H4 (cell line): Measurements from ENCODE around the gene BABAM2. TPM values are rescaled to one million over a fixed set of nuclear protein-coding genes. Genes with fewer than 3 reads are reported as not detected.
A peak's percentile ranks its signal among the peaks of the same experiment; 100 is the strongest.
"Not testable (repeated sequence)": the region's sequence is repeated elsewhere in the genome, so short reads cannot be mapped to it uniquely, and the experiment has no call there.

Experiments
- DNase-seq: peaks from one replicate; pipeline ENCODE4 v3.0.0-alpha.2; 2015; ENCODE audit warnings: low spot score
- total RNA-seq: library from RNA; depleted of rRNA; stranded (reverse); fragments of >200 nt; shearing (Covaris generic); gene quantifications from 2 replicates; pipeline ENCODE4 v1.2.3, GENCODE V29; 2014

BABAM2 gene
- total RNA-seq, 1 experiment from 2014 or later: 20.7 TPM

GRCh38 chr2:28247734-28248133 lies 357.2 kb downstream of the BABAM2 start:
- no peak for DNase-seq

- no peak for DNase-seq
These were observed 358.0 kb downstream of the BABAM2 start for GRCh38 chr2:28248511-28248910.

DNA sequence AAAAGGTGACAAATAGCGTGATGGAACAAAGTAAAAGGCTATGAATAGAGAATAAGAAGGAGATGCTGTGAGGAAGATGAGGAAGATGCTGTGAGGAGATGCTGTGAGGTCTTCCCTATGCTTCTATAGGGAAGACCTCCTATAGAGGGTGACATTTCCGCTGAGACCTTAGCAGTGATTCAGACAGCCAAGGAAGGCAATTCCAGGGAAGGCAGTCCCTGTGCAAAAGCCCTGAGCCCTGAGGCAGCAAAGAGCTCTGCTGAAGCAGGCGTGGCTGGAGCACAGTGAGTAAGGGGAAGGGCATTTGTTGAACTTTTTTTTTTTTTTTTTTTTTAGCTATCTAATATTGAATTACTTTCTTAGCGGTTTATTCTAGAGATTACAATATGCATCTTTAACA lies 359.5 kb downstream of the BABAM2 start:
- peak; percentile 69 for DNase-seq

DNA sequence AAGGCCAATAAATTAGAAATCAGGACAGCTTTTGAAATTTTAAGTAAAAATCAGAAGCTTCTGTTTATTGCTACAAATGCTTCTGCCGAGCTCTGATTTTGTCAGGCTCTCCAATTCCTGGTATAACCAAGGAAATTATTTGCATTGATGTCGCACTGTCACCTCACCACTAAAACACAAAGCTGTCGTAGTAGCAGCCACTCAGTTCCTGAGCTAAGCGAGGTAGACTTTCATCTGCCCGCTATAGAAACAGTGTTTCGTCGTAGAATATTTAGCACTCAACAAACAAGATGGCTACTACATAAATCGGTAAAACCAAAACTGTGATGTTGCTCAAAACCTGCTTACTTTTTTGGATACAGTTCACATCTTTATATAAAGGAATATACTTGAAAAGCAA lies 360.8 kb downstream of the BABAM2 start:
- DNase-seq: no peak

GRCh38 chr2:28252311-28252710 lies 361.8 kb downstream of the BABAM2 start:
- DNase-seq: no peak

DNA sequence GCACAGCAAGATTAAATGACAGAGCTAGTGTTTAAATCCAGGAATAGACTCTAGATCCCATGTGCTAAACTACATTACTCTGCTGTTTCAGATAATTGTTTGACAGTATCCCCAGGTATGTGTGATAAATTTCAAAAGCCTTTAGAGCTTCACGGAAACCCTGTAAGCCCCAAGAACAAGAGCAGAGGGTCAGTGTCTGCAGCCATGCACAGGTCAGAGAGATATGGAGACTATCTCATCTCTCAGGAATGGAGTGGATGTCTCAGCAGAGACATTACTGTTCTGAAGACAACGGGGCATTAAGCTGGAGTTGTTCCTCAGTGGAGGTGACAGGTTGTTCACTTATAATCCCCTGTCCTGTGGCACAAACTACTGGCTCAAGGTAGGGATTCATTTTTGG lies 363.0 kb downstream of the BABAM2 start:
- no peak for DNase-seq

- not testable (repeated sequence) for DNase-seq
These were observed 364.7 kb downstream of the BABAM2 start for GRCh38 chr2:28255231-28255630.

GRCh38 chr2:28257182-28257581 lies 366.7 kb downstream of the BABAM2 start:
- DNase-seq: no peak

DNA sequence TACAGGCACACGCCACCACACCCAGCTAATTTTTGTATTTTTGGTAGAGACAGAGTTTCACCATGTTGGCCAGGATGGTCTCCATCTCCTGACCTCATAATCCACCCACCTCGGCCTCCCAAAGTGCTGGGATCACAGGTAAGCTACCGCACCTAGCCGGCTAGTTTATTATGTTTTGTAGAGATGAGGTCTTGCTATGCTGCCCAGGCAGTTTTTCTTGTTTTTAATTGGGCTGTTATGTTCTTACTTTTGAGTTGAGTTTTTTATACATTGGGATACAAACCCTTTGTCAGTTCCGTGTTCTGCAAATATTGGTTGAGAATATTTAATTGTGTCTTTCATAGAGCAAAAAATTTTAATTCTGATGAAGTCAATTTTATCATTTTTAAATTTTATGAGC lies 368.7 kb downstream of the BABAM2 start:
- DNase-seq: not testable (repeated sequence)

GRCh38 chr2:28263690-28264089 lies 373.2 kb downstream of the BABAM2 start:
- no peak for DNase-seq

- DNase-seq: no peak
These were observed 376.8 kb downstream of the BABAM2 start for GRCh38 chr2:28267282-28267681.

DNA sequence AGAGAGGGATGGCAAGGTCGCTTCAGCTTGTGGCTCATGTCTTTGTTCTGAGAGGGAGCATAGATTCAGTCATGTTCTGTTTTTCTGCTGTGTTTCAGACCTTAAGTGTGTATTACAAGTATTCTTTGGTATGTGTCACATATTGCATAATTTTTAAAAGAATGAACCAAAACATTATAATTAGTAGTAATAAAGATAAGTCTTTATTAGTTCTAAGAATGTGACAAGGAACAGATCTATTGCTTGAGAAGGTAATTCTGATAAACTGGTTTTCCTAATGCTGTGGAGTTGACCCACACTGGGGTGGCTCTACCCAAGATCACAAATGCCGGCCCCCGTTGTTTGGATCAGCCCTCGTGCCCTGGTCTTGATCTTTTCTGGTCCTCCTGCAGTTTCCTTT lies 377.9 kb downstream of the BABAM2 start:
- no peak for DNase-seq

GRCh38 chr2:28269019-28269784 lies 378.7 kb downstream of the BABAM2 start:
- peak; percentile 76 for DNase-seq

DNA sequence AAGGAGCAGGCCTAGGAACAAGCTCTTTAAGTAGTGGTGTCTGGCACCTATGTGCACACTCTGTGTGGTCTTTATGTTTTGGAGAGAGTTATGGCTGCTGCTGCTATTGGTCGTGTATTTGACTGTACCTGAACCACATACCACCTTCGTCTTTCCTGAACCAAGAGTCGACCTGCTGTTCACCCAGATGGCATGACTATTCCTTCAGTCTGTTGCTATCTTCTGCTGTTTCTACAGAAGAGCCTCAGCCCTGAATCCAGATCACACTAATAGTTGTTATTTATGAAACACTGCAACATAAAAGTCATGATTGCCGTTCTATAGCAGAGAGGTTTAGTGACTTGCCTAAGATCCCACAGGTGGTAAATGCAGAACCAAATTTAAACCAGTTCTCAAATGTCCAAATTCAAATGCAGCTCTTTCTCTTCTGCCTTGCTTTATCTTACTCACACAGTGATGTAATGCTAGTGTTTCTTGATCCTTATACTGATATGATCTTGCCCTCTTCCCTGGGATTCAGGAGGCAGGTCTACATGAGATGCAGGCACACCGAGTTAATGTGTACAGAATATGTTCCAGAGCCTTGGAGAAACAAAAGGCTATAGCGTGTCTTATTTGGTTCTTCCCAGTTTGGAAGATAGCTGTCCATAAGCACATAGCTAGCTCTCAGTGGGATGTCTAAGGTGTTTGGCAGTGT lies 380.1 kb downstream of the BABAM2 start:
- no peak for DNase-seq

GRCh38 chr2:28271231-28271918 lies 380.8 kb downstream of the BABAM2 start:
- DNase-seq: no peak

DNA sequence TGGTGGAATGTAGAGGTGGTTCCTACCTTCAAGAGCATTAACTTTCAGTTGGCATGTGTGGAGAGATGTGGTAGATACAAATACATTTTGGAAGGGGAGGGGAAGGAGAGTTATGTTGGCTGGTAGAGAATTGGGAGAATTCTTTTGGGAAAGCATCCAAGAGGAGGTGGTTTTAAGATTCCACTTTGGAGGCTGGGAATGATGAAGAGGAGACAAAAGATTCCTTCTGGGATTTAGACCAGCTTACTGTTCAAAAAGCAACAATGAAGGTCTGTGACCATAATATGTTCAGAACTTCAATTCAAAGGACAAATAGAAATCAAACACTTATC lies 381.4 kb downstream of the BABAM2 start:
- no peak for DNase-seq

DNA sequence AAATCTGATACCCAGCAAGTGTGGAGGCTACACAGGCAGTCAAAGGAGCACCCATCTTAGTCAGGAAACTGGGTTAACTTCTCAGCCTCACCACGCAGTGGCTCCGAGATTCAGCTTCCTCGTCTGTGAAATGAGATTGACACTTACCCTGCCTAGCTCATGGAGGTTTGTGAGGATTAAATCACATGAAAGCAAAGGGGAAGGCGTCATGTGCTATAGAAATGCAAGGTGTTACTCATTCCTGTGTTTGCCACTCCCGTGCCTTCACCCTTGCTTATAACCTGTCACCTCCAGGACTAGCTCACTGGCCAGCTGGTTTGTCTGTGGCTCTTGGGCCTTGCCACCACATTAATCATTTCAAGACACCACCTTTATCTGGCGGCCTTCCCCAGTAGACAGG lies 383.2 kb downstream of the BABAM2 start:
- DNase-seq: no peak

DNA sequence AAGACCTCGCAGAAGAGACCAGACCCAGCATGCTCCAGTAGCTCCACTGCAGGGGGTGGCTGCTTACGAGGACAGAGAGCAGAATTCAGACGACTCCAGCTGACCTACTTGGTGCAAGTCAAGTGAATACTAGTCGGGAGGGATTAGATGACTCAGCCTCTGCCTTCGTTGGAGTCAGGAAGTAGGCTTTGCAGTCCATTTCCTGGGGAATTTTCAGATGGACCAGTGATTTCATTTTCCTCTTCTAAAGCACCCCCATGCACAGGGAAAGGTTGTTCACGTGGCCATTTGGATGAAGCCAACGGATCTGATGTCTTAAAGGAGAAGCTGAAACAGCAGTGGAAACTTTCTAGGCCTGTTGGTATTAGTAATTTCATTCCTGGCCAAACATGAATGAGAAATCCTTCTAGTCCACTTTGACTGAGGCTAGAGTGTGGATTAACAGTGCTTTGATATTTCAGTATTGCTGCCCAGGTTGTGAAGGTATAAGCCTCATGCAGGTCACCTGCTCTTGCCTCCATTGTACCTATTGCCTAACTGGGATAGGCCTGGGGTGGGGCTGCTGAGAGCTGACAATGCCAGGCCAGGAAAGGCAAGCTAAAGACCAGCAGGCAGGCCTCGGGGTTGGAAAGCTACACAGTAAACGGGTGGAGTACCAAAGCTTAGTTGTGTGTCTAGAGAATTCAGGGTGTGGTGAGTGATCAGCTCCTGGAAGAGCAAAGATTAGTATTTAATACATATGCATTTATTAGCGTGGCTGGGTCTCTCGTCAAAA lies 384.6 kb downstream of the BABAM2 start:
- DNase-seq: peak; percentile 89

GRCh38 chr2:28276076-28276618 lies 385.6 kb downstream of the BABAM2 start:
- DNase-seq: peak; percentile 94

DNA sequence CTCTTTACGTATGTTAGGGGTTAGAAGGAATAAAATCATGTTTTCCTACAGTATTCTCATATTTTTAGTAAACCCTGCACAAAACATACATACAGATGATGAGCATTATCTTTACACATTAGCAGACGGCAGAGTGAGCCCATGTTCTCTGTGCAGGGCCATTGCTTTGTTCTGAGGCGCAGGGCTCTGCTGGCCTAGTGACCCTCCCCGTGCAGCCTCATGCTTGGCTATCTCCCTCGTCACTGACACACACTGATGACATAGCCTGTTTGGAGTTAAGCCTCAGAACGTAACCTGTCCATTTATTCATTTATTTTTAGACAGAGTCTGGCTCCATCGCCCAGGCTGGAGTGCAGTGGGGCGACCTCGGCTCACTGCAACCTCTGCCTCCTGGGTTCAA lies 386.3 kb downstream of the BABAM2 start:
- DNase-seq: no peak

DNA sequence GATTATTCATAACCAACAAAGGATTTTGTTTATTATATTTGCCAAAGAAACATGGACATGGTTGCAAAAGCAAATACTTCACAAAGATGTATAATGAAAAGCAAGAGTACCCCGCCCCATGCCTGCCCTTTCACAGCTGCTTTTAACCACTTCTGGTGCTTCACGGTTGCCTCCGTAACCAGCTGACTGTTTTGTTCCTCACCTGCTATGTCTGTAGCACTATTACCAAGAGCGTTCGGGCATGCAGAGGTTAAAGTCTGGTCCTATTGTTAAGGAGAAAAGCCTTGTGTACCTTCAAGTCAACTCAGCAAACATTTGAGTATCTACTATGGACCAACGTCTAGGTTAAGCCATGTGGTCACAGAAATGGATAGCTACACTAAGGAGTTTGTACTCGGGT lies 386.9 kb downstream of the BABAM2 start:
- no peak for DNase-seq

DNA sequence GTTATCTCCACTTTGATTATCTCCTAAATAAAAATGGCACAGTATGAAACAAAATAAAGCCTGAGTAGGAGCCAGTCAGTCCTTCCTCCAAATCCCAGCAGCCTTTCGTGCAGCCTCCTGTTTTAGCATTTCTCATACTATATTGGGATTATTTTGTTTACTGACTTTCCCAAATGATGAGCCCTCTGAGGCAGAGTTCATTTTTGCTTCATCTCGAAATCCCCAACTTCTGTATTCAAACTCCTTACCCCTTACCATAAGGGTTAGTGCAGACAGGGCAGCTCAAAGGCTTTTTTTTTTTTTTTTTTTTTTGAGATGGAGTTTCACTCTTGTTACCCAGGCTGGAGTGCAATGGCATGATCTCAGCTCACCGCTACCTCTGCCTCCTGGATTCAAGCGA lies 388.8 kb downstream of the BABAM2 start:
- no peak for DNase-seq
